CD4-positive, alpha-beta T cell (primary cell): ENCODE results near the gene CIRBP. TPM values are rescaled to one million over a fixed set of nuclear protein-coding genes. Genes with fewer than 3 reads are reported as not detected.

Source experiments
- ATAC-seq: fragments of 200-7000 bp; cut with Tn5 transposase; one replicate; pipeline ENCODE4 v1.10.0; 2022; ENCODE audit warnings: mild to moderate bottlenecking; ENCODE audit not compliant: poor library complexity
- CTCF ChIA-PET: fragments of 350-600 bp; sonication (Branson Sonifier 250); formaldehyde crosslinking; loops from one replicate; lab custom pipeline; 2021; ENCODE audit warnings: antibody characterized with exemption, inconsistent platforms; lab: Charles Lee
- POLR2A ChIA-PET: fragments of 350-600 bp; sonication (Branson Sonifier 250); formaldehyde crosslinking; loops from one replicate; lab custom pipeline; 2021; ENCODE audit warnings: antibody characterized with exemption, inconsistent platforms; lab: Charles Lee
- DNase-seq, 14 experiments: peaks; one replicate each; pipeline ENCODE4 v3.0.0-alpha.2; 2013 to 2020; ENCODE audit warnings: mixed read lengths in 2 of 14
- H3K27ac ChIP-seq, 2 donors: one replicate each; pipeline versions ENCODE4 v1.5.1 to v1.7.0; 2013; ENCODE audit warnings: low read length in 2 of 2, low read depth in 1 of 2, mild to moderate bottlenecking in 1 of 2
- H3K27me3 ChIP-seq, 2 experiments: 1 replicate in 1 of 2; 2 replicates in 1 of 2; pipeline versions ENCODE4 v1.6.1 to v1.7.0; 2013; ENCODE audit warnings: low read length in 2 of 2, control low read depth in 1 of 2, mild to moderate bottlenecking in 1 of 2, moderate library complexity in 1 of 2; ENCODE audit not compliant: insufficient read depth in 2 of 2, control insufficient read depth in 1 of 2
- H3K36me3 ChIP-seq: one replicate; pipeline ENCODE4 v1.6.1; 2013; ENCODE audit warnings: low read length, control low read depth; ENCODE audit not compliant: insufficient read depth
- H3K4me1 ChIP-seq: one replicate; pipeline ENCODE4 v1.6.1; 2013; ENCODE audit warnings: low read length, control low read depth; ENCODE audit not compliant: insufficient read depth
- H3K4me3 ChIP-seq: one replicate; pipeline ENCODE4 v1.5.1; 2013; ENCODE audit warnings: mild to moderate bottlenecking, low read length, moderate library complexity
- H3K9me3 ChIP-seq, 2 experiments: 1 replicate in 1 of 2; 2 replicates in 1 of 2; pipeline versions ENCODE4 v1.6.1 to v1.7.0; 2013; ENCODE audit warnings: low read length in 2 of 2, mild to moderate bottlenecking in 2 of 2, control low read depth in 1 of 2, moderate library complexity in 1 of 2; ENCODE audit not compliant: control insufficient read depth in 1 of 2, insufficient read depth in 1 of 2
- H3K27ac Mint-ChIP-seq: one replicate; pipeline ENCODE4 v1.8.0; 2020; ENCODE audit warnings: mixed read lengths
- H3K27me3 Mint-ChIP-seq: one replicate; pipeline ENCODE4 v1.8.0; 2021; ENCODE audit warnings: mixed read lengths
- H3K36me3 Mint-ChIP-seq: one replicate; pipeline ENCODE4 v1.8.0; 2021; ENCODE audit warnings: low read depth, mixed read lengths
- H3K4me1 Mint-ChIP-seq: one replicate; pipeline ENCODE4 v1.8.0; 2021; ENCODE audit warnings: low read depth, mixed read lengths
- H3K4me3 Mint-ChIP-seq: one replicate; pipeline ENCODE4 v1.8.0; 2020; ENCODE audit warnings: mild to moderate bottlenecking, mixed read lengths
- H3K9me3 Mint-ChIP-seq: one replicate; pipeline ENCODE4 v1.8.0; 2020; ENCODE audit warnings: mixed read lengths
- intact Hi-C, 2 experiments: fragments of 100-400 bp; cut with DNase I in 1 of 2; cut with micrococcal nuclease in 1 of 2; formaldehyde crosslinking; loops; one replicate each; pipeline versions ENCODE4 v1.15.1 to v1.9.0; 2023 to 2025; cut with DNase I, micrococcal nuclease
- total RNA-seq, 174 experiments: library from RNA in 2 of 174; stranded (reverse) in 2 of 174; gene quantifications; one replicate each; pipeline ENCODE4 v1.2.3 and lab custom pipeline; 2021 to 2026
- TF ChIP-seq, protein P1 (sequence below): fragments of 200-600 bp; IDR thresholded peaks from one replicate; pipeline ENCODE4 v1.8.0; 2022; ENCODE audit warnings: antibody characterized with exemption, mild to moderate bottlenecking

CIRBP gene
- total RNA-seq, 2 experiments from 2014 or later: 614 to 628 TPM

- CTCF ChIA-PET: interaction anchor here (0.6 to 2.0 kb wide), 9 partner anchors 12 to 267 kb away, joined by 3 to 12 read pairs (median 3); partner anchors contain the start of genes ATP5F1D and NDUFS7
- peaks cover 40% of the 10 kb centered on the region for H3K36me3 ChIP-seq
Measured at GRCh38 chr19:1278713-1279660, 9.9 kb downstream of the CIRBP start.

DNA sequence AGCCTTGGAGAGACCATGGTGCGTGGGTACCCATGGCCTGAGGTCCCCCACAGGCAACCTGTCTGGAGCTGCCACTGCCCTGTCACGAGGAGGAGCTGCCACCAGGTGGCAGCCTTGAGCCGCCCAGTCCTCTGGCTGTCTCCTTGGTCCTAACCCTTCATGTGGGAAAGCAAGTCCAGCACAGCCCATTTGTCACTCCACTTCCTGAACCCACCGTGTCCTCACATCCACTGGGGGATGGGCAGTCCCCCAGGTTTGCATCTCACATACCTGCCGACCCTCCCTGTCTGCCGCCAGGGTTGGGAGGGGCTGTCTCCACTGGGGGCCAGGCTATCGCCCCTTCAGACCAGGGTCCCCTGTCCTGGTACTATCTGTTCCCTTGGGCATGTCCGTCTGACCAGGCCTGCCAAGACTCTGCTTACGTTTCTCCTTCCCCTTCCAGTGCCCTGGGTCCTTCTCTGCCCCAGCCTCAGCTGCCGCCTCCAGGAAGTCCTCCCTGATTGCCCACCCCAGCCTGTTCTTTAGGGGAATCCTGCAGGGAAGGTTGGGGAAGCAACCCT is 10.7 kb downstream of the CIRBP start:
- H3K27me3 ChIP-seq: peaks cover 9 to 11% of the 10 kb centered on the region in 2 experiments
- peaks cover 30% of the 10 kb centered on the region for H3K4me1 ChIP-seq
- no peaks in the 10 kb centered on the region for H3K9me3 Mint-ChIP-seq
- peaks cover 31% of the 10 kb centered on the region for H3K36me3 ChIP-seq
- peaks cover 29% of the 10 kb centered on the region for H3K4me1 Mint-ChIP-seq
- TF ChIP-seq, protein P1, sequence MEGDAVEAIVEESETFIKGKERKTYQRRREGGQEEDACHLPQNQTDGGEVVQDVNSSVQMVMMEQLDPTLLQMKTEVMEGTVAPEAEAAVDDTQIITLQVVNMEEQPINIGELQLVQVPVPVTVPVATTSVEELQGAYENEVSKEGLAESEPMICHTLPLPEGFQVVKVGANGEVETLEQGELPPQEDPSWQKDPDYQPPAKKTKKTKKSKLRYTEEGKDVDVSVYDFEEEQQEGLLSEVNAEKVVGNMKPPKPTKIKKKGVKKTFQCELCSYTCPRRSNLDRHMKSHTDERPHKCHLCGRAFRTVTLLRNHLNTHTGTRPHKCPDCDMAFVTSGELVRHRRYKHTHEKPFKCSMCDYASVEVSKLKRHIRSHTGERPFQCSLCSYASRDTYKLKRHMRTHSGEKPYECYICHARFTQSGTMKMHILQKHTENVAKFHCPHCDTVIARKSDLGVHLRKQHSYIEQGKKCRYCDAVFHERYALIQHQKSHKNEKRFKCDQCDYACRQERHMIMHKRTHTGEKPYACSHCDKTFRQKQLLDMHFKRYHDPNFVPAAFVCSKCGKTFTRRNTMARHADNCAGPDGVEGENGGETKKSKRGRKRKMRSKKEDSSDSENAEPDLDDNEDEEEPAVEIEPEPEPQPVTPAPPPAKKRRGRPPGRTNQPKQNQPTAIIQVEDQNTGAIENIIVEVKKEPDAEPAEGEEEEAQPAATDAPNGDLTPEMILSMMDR: peak; percentile 84
- ChIA-PET CTCF (interaction anchor here (0.6 to 2.0 kb wide), 9 partner anchors 12 to 266 kb away, joined by 3 to 12 read pairs (median 3); partner anchors contain the start of genes ATP5F1D and NDUFS7), POLR2A (interaction anchor here (1.1 to 2.5 kb wide), 3 partner anchors 11 to 103 kb away, joined by 3 to 29 read pairs (median 6); partner anchors contain the start of gene CIRBP)
- peaks cover 35% of the 10 kb centered on the region for H3K36me3 Mint-ChIP-seq
- DNase-seq (peak; percentile 65 to 89 (median 74)), ATAC-seq (no peak)
- no peak overlapping the region for H3K27ac ChIP-seq
- no peak overlapping the region for H3K4me3 ChIP-seq
- intact Hi-C loops: loop anchor here (1.0 to 10.0 kb wide), 7 partner anchors 72 to 234 kb away; partner anchors contain the start of genes DAZAP1 (in 2 of the 2), C19orf25 (in 1 of the 2), GAMT (in 1 of the 2) and RPS15 (in 1 of the 2)
- H3K27me3 Mint-ChIP-seq: peaks cover 12% of the 10 kb centered on the region
- peaks cover 0 to 6% of the 10 kb centered on the region in 2 experiments for H3K9me3 ChIP-seq
- H3K4me3 Mint-ChIP-seq: peak overlapping the region; percentile 89
- H3K27ac Mint-ChIP-seq: peak overlapping the region; percentile 82

More at GRCh38 chr19:1278713-1279660, 9.9 kb downstream of the CIRBP start:
- Mint-ChIP-seq H3K9me3 (no peaks in the 10 kb centered on the region), H3K36me3 (peaks cover 40% of the 10 kb centered on the region), H3K27ac (peak overlapping the region; percentile 82), H3K4me3 (peak overlapping the region; percentile 89), H3K27me3 (peaks cover 3% of the 10 kb centered on the region), H3K4me1 (peaks cover 26% of the 10 kb centered on the region)
- peaks cover 39% of the 10 kb centered on the region for H3K4me1 ChIP-seq
- no peaks in the 10 kb centered on the region for H3K9me3 ChIP-seq
- intact Hi-C loops: loop anchor here (1.0 to 10.0 kb wide), 7 partner anchors 73 to 235 kb away; partner anchors contain the start of genes DAZAP1 (in 2 of the 2), C19orf25 (in 1 of the 2), GAMT (in 1 of the 2) and RPS15 (in 1 of the 2)
- no peak for ATAC-seq
- H3K27me3 ChIP-seq: peaks cover 1 to 3% of the 10 kb centered on the region in 2 experiments
- no peak overlapping the region for H3K27ac ChIP-seq
- DNase-seq: no peak
- H3K4me3 ChIP-seq: no peak overlapping the region
- TF ChIP-seq, protein P1: no peak
- POLR2A ChIA-PET: interaction anchor here (1.2 to 2.5 kb wide), 2 partner anchors 10 to 93 kb away, joined by 6 to 29 read pairs; partner anchors contain the start of gene CIRBP
